ENCODE results near the gene NPAS3.

- TF ChIP-seq CTCF (conservative IDR thresholded peaks at IDR 0.05 in 1 of 2, IDR thresholded peaks at IDR 0.05 in 1 of 2; ENCODE audit: low read depth in 1 of 2, low read length in 2 of 2) (no peak), EZH2 (IDR thresholded peaks at IDR 0.05; ENCODE audit: low read length, missing control alignments) (no peak)
Observed at GRCh38 chr14:32980902-32981501, 42.3 kb downstream of the NPAS3 start.
